Ishikawa (cell line): ENCODE measurements around the gene FOXF2.

Experiments
- CEBPB ChIP-seq: IDR thresholded peaks from 2 replicates; pipeline ENCODE4 v1.6.1; 2012
- CREB1 ChIP-seq: IDR thresholded peaks from 2 replicates; pipeline ENCODE4 v1.6.1; 2012; ENCODE audit warnings: low read depth
- EGR1 ChIP-seq: IDR thresholded peaks from 2 replicates; pipeline ENCODE4 v1.6.1; 2012
- EP300 ChIP-seq: IDR thresholded peaks from 2 replicates; pipeline ENCODE4 v1.6.1; 2012; ENCODE audit warnings: borderline replicate concordance
- FOXM1 ChIP-seq: IDR thresholded peaks from 2 replicates; pipeline ENCODE4 v1.6.1; 2012; ENCODE audit warnings: low read depth, borderline replicate concordance
- NFIC ChIP-seq: IDR thresholded peaks from 2 replicates; pipeline ENCODE4 v1.6.1; 2012
- RAD21 ChIP-seq: IDR thresholded peaks from 2 replicates; pipeline ENCODE4 v1.6.1; 2012; ENCODE audit warnings: low read depth
- TAF1 ChIP-seq: IDR thresholded peaks from 2 replicates; pipeline ENCODE4 v1.6.1; 2012; ENCODE audit warnings: low read depth, mild to moderate bottlenecking
- TCF12 ChIP-seq: IDR thresholded peaks from 2 replicates; pipeline ENCODE4 v1.6.1; 2012; ENCODE audit warnings: low read depth
- TEAD4 ChIP-seq: IDR thresholded peaks from 2 replicates; pipeline ENCODE4 v1.6.1; 2012
- YY1 ChIP-seq: IDR thresholded peaks from 2 replicates; pipeline ENCODE4 v1.6.1; 2012; ENCODE audit warnings: low read depth
- ZBTB7A ChIP-seq: IDR thresholded peaks from 2 replicates; pipeline ENCODE4 v1.6.1; 2012; ENCODE audit warnings: low read depth
- TF ChIP-seq, protein P1 (sequence below): IDR thresholded peaks from 2 replicates; pipeline ENCODE4 v1.6.1; 2012; ENCODE audit warnings: low read depth, mild to moderate bottlenecking
- TF ChIP-seq, protein P2 (sequence below): IDR thresholded peaks from 2 replicates; pipeline ENCODE4 v1.6.1; 2012
- TF ChIP-seq, protein P3 (sequence below): IDR thresholded peaks from 2 replicates; pipeline ENCODE4 v1.6.1; 2012

The FOXF2 gene

DNA sequence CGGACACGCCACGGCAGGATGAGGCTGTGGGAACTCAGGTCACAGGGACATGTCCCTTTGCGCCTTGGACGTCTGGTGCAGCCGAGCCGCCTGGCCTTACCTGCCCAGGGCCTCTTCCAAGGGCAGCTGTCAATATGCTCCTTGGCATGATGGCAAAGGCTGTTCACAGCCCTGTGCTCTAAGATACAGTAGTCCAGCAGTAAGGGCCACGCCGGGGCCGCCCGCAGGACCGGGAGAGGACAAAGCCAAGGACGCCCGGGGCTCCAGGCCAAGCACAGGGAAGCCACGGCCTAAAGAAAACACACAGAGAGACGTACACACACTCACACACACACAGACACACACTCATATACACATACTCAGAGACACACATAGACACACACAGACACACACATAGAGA lies 13.0 kb downstream of the FOXF2 start:
- TF ChIP-seq, protein P1, sequence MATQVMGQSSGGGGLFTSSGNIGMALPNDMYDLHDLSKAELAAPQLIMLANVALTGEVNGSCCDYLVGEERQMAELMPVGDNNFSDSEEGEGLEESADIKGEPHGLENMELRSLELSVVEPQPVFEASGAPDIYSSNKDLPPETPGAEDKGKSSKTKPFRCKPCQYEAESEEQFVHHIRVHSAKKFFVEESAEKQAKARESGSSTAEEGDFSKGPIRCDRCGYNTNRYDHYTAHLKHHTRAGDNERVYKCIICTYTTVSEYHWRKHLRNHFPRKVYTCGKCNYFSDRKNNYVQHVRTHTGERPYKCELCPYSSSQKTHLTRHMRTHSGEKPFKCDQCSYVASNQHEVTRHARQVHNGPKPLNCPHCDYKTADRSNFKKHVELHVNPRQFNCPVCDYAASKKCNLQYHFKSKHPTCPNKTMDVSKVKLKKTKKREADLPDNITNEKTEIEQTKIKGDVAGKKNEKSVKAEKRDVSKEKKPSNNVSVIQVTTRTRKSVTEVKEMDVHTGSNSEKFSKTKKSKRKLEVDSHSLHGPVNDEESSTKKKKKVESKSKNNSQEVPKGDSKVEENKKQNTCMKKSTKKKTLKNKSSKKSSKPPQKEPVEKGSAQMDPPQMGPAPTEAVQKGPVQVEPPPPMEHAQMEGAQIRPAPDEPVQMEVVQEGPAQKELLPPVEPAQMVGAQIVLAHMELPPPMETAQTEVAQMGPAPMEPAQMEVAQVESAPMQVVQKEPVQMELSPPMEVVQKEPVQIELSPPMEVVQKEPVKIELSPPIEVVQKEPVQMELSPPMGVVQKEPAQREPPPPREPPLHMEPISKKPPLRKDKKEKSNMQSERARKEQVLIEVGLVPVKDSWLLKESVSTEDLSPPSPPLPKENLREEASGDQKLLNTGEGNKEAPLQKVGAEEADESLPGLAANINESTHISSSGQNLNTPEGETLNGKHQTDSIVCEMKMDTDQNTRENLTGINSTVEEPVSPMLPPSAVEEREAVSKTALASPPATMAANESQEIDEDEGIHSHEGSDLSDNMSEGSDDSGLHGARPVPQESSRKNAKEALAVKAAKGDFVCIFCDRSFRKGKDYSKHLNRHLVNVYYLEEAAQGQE, result no peak
- TF ChIP-seq FOXM1, result no peak
- no peak for TF ChIP-seq RAD21

DNA sequence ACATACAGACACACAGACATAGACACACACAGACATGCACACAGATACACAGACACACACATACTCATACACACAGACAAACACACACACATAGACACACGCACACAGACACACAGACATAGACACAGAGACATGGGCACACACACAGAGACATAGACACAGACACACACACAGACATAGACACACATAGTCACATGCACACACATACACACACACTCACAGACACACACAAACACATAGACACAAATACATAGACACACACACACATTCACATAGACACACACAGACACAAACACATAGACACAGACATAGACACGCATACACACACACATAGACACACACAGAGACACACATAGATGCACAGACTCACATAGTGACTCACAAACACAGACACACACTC lies 13.5 kb downstream of the FOXF2 start:
- TF ChIP-seq ZBTB7A (no peak), TAF1 (no peak), YY1 (no peak), FOXM1 (no peak), CREB1 (no peak)

DNA sequence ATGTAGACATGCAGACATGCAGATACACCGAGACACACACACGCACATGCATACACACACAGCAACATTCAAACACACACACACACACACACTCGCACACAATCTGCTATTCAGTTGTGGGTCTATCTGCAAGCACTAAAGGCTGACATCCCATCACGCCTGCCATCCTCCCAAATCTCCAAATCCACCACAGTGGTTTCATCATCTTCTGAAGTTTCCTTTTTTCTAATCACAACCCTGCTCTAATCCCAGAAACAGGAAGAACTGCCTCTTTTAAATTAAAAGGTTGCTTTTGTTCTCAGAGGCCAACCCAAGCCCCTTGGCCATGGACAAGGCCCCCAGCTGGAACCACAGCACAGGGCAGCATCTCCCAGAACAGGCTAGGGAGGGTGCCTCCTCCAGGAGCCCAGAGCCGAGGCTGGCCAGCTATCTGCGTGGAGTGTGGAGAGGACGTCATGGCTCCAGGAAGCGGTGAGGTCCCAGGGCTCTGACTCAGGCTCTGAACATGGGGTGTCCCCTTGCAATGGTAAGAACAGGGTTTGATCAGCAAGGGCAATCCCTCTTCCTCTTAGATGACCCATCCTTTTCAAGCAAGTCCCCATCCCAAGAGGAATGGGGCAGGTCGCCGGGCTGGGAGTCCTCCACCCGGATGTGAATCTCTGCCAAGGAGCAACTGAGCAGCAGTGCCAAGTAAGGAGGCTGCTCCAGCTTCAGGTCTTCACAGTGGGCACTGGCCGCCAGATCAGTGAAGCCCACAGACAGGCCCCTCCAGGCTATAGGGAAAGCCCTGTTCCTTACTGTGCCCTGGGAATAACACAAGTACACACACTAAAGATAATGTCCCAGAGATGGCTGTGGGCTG lies 14.7 kb downstream of the FOXF2 start:
- no peak for TF ChIP-seq YY1
- TF ChIP-seq TCF12, result no peak
- no peak for TF ChIP-seq ZBTB7A
- TF ChIP-seq, protein P1, result no peak
- no peak for TF ChIP-seq CEBPB
- TF ChIP-seq, protein P2, sequence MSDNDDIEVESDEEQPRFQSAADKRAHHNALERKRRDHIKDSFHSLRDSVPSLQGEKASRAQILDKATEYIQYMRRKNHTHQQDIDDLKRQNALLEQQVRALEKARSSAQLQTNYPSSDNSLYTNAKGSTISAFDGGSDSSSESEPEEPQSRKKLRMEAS, result no peak
- no peak for TF ChIP-seq RAD21
- no peak for TF ChIP-seq NFIC
- no peak for TF ChIP-seq EGR1

DNA sequence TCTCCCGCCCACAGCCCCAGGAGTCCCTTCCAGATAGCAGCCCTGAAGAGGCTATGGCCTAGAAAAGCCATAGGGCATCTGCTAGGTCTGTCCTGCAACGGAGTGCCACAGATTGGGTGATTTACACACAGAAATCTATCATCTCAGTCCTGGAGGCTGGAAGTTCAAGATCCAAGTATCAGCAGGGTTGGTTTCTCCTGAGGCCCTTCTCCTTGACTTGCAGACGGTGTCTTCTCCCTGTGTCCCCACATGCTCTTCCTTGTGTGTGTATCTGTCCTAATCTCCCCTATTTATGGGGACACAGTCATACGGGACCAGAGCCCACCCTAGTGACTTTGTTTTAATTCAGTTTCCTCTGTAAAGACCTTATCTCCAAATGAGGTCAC lies 15.3 kb downstream of the FOXF2 start:
- TF ChIP-seq TEAD4, result no peak
- TF ChIP-seq, protein P1, result no peak
- TF ChIP-seq, protein P2, result no peak
- TF ChIP-seq YY1, result no peak
- no peak for TF ChIP-seq FOXM1
- no peak for TF ChIP-seq EP300
- TF ChIP-seq, protein P3, sequence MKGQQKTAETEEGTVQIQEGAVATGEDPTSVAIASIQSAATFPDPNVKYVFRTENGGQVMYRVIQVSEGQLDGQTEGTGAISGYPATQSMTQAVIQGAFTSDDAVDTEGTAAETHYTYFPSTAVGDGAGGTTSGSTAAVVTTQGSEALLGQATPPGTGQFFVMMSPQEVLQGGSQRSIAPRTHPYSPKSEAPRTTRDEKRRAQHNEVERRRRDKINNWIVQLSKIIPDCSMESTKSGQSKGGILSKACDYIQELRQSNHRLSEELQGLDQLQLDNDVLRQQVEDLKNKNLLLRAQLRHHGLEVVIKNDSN, result no peak
- no peak for TF ChIP-seq EGR1
- TF ChIP-seq RAD21, result no peak
- TF ChIP-seq ZBTB7A, result no peak
- TF ChIP-seq NFIC, result no peak
- no peak for TF ChIP-seq TCF12
- TF ChIP-seq CEBPB, result no peak
- TF ChIP-seq CREB1, result no peak
- no peak for TF ChIP-seq TAF1

DNA sequence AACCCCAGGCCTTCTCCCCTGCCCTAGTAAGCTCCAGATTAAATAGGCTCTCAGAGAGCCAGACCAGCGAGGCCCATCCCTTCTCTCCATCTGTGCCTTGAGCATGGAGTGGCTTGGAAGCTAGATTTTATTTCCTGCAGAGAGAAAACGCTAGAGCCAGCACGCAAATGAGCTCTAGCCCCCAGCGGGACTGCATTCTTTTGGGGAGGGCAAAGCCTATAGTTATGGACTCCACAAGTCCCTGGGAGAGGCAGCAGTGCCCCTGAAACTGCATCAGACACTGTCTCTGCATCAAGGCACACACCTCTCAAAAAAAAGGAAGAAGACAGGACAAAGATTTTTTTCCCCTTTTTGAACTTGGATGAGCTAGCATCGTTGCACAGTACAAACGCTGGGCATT lies 15.8 kb downstream of the FOXF2 start:
- no peak for TF ChIP-seq TCF12
- TF ChIP-seq CEBPB, result no peak
- no peak for TF ChIP-seq EGR1
- no peak for TF ChIP-seq CREB1
- TF ChIP-seq EP300, result no peak
- no peak for TF ChIP-seq ZBTB7A
